Stomach (tissue), 4 donors: Measurements from ENCODE around the gene PLCB1.

Experiments
- CTCF ChIP-seq, 7 experiments: fragments of 450-650 bp in 4 of 7; fragments of 200-600 bp in 3 of 7; sonication (generic) in 3 of 7; IDR thresholded peaks; one replicate each; pipeline ENCODE4 v1.5.1; 2016 to 2019; ENCODE audit warnings: antibody characterized with exemption in 7 of 7, control low read depth in 2 of 7, mild to moderate bottlenecking in 1 of 7
- EP300 ChIP-seq: sonication (generic); formaldehyde crosslinking; IDR thresholded peaks from one replicate; pipeline ENCODE4 v1.6.1; 2017; ENCODE audit warnings: antibody characterized with exemption
- POLR2A ChIP-seq, 4 donors: fragments of 450-650 bp; IDR thresholded peaks; one replicate each; pipeline ENCODE4 v1.6.1; 2016; ENCODE audit warnings: antibody characterized with exemption in 4 of 4, control low read depth in 2 of 4, mild to moderate bottlenecking in 1 of 4, moderate library complexity in 1 of 4
- POLR2AphosphoS5 ChIP-seq, 3 donors: sonication (generic); formaldehyde crosslinking; IDR thresholded peaks; one replicate each; pipeline ENCODE4 v1.6.1; 2016; ENCODE audit warnings: antibody characterized with exemption in 3 of 3

GRCh38 chr20:8408587-8409307, 276.7 kb downstream of the PLCB1 start:
- TF ChIP-seq POLR2AphosphoS5 (IDR thresholded peaks at IDR 0.05), result no peak
- no peak for TF ChIP-seq CTCF (IDR thresholded peaks at IDR 0.05)
- TF ChIP-seq POLR2A (IDR thresholded peaks at IDR 0.05), result no peak
- TF ChIP-seq EP300, result no peak
